ENCODE results near the gene DNM3. TPM values are rescaled to one million over a fixed set of nuclear protein-coding genes. Genes with fewer than 3 reads are reported as not detected.

The DNM3 gene
- total RNA-seq, 2 experiments from 2014 or later, result 1.5 to 1.6 TPM

GRCh38 chr1:171965777-171966176 is 124.5 kb downstream of the DNM3 start:
- Mint-ChIP-seq H3K9me3 (ENCODE audit: insufficient read depth) (no peaks in the 10 kb centered on the region), H3K4me3 (no peak overlapping the region), H3K4me1 (ENCODE audit: low read depth) (no peaks in the 10 kb centered on the region), H3K36me3 (ENCODE audit: low read depth) (no peaks in the 10 kb centered on the region), H3K27ac (no peak overlapping the region), H3K27me3 (ENCODE audit: low read depth) (peaks cover 8% of the 10 kb centered on the region)
- ChIA-PET CTCF (interaction anchor here (1.1 to 1.3 kb wide), 3 partner anchors 21 to 321 kb away, joined by 3 read pairs; no protein-coding TSS in a partner anchor), POLR2A (interaction anchor here (0.7 kb wide), 1 partner anchor 63 kb away, joined by 3 read pairs; no protein-coding TSS in a partner anchor)
- ATAC-seq, result no peak
- no peak for DNase-seq

GRCh38 chr1:171966426-171967220 is 125.3 kb downstream of the DNM3 start:
- DNase-seq (no peak), ATAC-seq (no peak)
- Mint-ChIP-seq H3K9me3 (ENCODE audit: insufficient read depth) (no peaks in the 10 kb centered on the region), H3K27me3 (ENCODE audit: low read depth) (peaks cover 8% of the 10 kb centered on the region), H3K36me3 (ENCODE audit: low read depth) (no peaks in the 10 kb centered on the region), H3K4me1 (ENCODE audit: low read depth) (no peaks in the 10 kb centered on the region), H3K4me3 (no peak overlapping the region), H3K27ac (no peak overlapping the region)
- ChIA-PET CTCF (interaction anchor here (0.6 to 1.5 kb wide), 5 partner anchors 20 to 984 kb away, joined by 3 to 8 read pairs (median 3); no protein-coding TSS in a partner anchor), POLR2A (no interaction called here)

GRCh38 chr1:171969226-171969625 is 127.9 kb downstream of the DNM3 start:
- ATAC-seq, result no peak
- POLR2A ChIA-PET, result no interaction called here
- no peak overlapping the region for H3K27ac Mint-ChIP-seq
- H3K27me3 Mint-ChIP-seq (ENCODE audit: low read depth), result peaks cover 11% of the 10 kb centered on the region
- no peak for DNase-seq
- H3K9me3 Mint-ChIP-seq (ENCODE audit: insufficient read depth), result no peaks in the 10 kb centered on the region
- CTCF ChIA-PET, result interaction anchor here (0.6 to 1.5 kb wide), 3 partner anchors 36 to 475 kb away, joined by 3 read pairs; no protein-coding TSS in a partner anchor
- H3K36me3 Mint-ChIP-seq (ENCODE audit: low read depth), result no peaks in the 10 kb centered on the region
- H3K4me1 Mint-ChIP-seq (ENCODE audit: low read depth), result no peaks in the 10 kb centered on the region
- H3K4me3 Mint-ChIP-seq, result no peak overlapping the region

- no peak for ATAC-seq
- Mint-ChIP-seq H3K27ac (no peak overlapping the region), H3K4me1 (ENCODE audit: low read depth) (no peaks in the 10 kb centered on the region), H3K9me3 (ENCODE audit: insufficient read depth) (no peaks in the 10 kb centered on the region), H3K27me3 (ENCODE audit: low read depth) (peaks cover 11% of the 10 kb centered on the region), H3K36me3 (ENCODE audit: low read depth) (no peaks in the 10 kb centered on the region), H3K4me3 (no peak overlapping the region)
- CTCF ChIA-PET, result interaction anchor here (1.5 kb wide), 1 partner anchor 475 kb away, joined by 3 read pairs; no protein-coding TSS in a partner anchor
- POLR2A ChIA-PET, result no interaction called here
- DNase-seq, result no peak
Measured at GRCh38 chr1:171969813-171970212, 128.5 kb downstream of the DNM3 start.

GRCh38 chr1:171972846-171973245 is 131.5 kb downstream of the DNM3 start:
- no peak for DNase-seq
- POLR2A ChIA-PET, result no interaction called here
- ATAC-seq, result no peak
- H3K4me1 Mint-ChIP-seq (ENCODE audit: low read depth), result no peaks in the 10 kb centered on the region
- no peak overlapping the region for H3K27ac Mint-ChIP-seq
- no peaks in the 10 kb centered on the region for H3K36me3 Mint-ChIP-seq (ENCODE audit: low read depth)
- peaks cover 11% of the 10 kb centered on the region for H3K27me3 Mint-ChIP-seq (ENCODE audit: low read depth)
- CTCF ChIA-PET, result interaction anchor here (1.4 kb wide), 1 partner anchor 318 kb away, joined by 4 read pairs; no protein-coding TSS in a partner anchor
- H3K9me3 Mint-ChIP-seq (ENCODE audit: insufficient read depth), result no peaks in the 10 kb centered on the region
- no peak overlapping the region for H3K4me3 Mint-ChIP-seq

- no peak for DNase-seq
- no peaks in the 10 kb centered on the region for H3K36me3 Mint-ChIP-seq (ENCODE audit: low read depth)
- H3K4me1 Mint-ChIP-seq (ENCODE audit: low read depth), result no peaks in the 10 kb centered on the region
- ChIA-PET POLR2A (no interaction called here), CTCF (interaction anchor here (1.4 kb wide), 1 partner anchor 318 kb away, joined by 4 read pairs; no protein-coding TSS in a partner anchor)
- no peaks in the 10 kb centered on the region for H3K9me3 Mint-ChIP-seq (ENCODE audit: insufficient read depth)
- no peak for ATAC-seq
- no peak overlapping the region for H3K27ac Mint-ChIP-seq
- peaks cover 8% of the 10 kb centered on the region for H3K27me3 Mint-ChIP-seq (ENCODE audit: low read depth)
- H3K4me3 Mint-ChIP-seq, result no peak overlapping the region
Measured at GRCh38 chr1:171973421-171973820, 132.1 kb downstream of the DNM3 start.

GRCh38 chr1:171981303-171981702 is 140.0 kb downstream of the DNM3 start:
- H3K27me3 Mint-ChIP-seq (ENCODE audit: low read depth), result peaks cover 8% of the 10 kb centered on the region
- no peaks in the 10 kb centered on the region for H3K4me1 Mint-ChIP-seq (ENCODE audit: low read depth)
- H3K4me3 Mint-ChIP-seq, result no peak overlapping the region
- no peak overlapping the region for H3K27ac Mint-ChIP-seq
- H3K36me3 Mint-ChIP-seq (ENCODE audit: low read depth), result no peaks in the 10 kb centered on the region
- no peak for DNase-seq
- ATAC-seq, result no peak
- ChIA-PET POLR2A (no interaction called here), CTCF (interaction anchor here (3.9 kb wide), 1 partner anchor 180 kb away, joined by 18 read pairs; no protein-coding TSS in a partner anchor)
- H3K9me3 Mint-ChIP-seq (ENCODE audit: insufficient read depth), result no peaks in the 10 kb centered on the region

- ChIA-PET CTCF (interaction anchor here (0.6 to 7.1 kb wide), 13 partner anchors 19 to 416 kb away, joined by 3 to 142 read pairs (median 3); no protein-coding TSS in a partner anchor), POLR2A (no interaction called here)
- Mint-ChIP-seq H3K4me1 (ENCODE audit: low read depth) (no peaks in the 10 kb centered on the region), H3K9me3 (ENCODE audit: insufficient read depth) (no peaks in the 10 kb centered on the region), H3K4me3 (no peak overlapping the region), H3K27me3 (ENCODE audit: low read depth) (peaks cover 8% of the 10 kb centered on the region), H3K27ac (no peak overlapping the region), H3K36me3 (ENCODE audit: low read depth) (no peaks in the 10 kb centered on the region)
- ATAC-seq (no peak), DNase-seq (no peak)
Measured at GRCh38 chr1:171983584-171983983, 142.3 kb downstream of the DNM3 start.

- no peak overlapping the region for H3K4me3 Mint-ChIP-seq
- CTCF ChIA-PET, result interaction anchor here (0.6 to 7.1 kb wide), 11 partner anchors 8 to 411 kb away, joined by 3 to 142 read pairs (median 4); no protein-coding TSS in a partner anchor
- POLR2A ChIA-PET, result no interaction called here
- peaks cover 8% of the 10 kb centered on the region for H3K27me3 Mint-ChIP-seq (ENCODE audit: low read depth)
- H3K9me3 Mint-ChIP-seq (ENCODE audit: insufficient read depth), result no peaks in the 10 kb centered on the region
- DNase-seq, result no peak
- no peaks in the 10 kb centered on the region for H3K4me1 Mint-ChIP-seq (ENCODE audit: low read depth)
- no peak overlapping the region for H3K27ac Mint-ChIP-seq
- H3K36me3 Mint-ChIP-seq (ENCODE audit: low read depth), result no peaks in the 10 kb centered on the region
- no peak for ATAC-seq
Measured at GRCh38 chr1:171984262-171984661, 143.0 kb downstream of the DNM3 start.

- H3K4me1 Mint-ChIP-seq (ENCODE audit: low read depth), result no peaks in the 10 kb centered on the region
- no peak overlapping the region for H3K27ac Mint-ChIP-seq
- DNase-seq, result peak; percentile 25
- H3K9me3 Mint-ChIP-seq (ENCODE audit: insufficient read depth), result no peaks in the 10 kb centered on the region
- H3K27me3 Mint-ChIP-seq (ENCODE audit: low read depth), result peaks cover 9% of the 10 kb centered on the region
- CTCF ChIA-PET, result interaction anchor here (0.5 to 7.1 kb wide), 16 partner anchors 8 to 458 kb away, joined by 3 to 142 read pairs (median 3); no protein-coding TSS in a partner anchor
- POLR2A ChIA-PET, result no interaction called here
- no peak overlapping the region for H3K4me3 Mint-ChIP-seq
- peak; percentile 57 for ATAC-seq
- H3K36me3 Mint-ChIP-seq (ENCODE audit: low read depth), result no peaks in the 10 kb centered on the region
Measured at GRCh38 chr1:171984850-171985485, 143.7 kb downstream of the DNM3 start.

- ChIA-PET CTCF (interaction anchor here (0.5 to 7.1 kb wide), 21 partner anchors 9 to 457 kb away, joined by 3 to 142 read pairs (median 3); partner anchors contain the start of gene VAMP4), POLR2A (no interaction called here)
- no peak for DNase-seq
- no peak overlapping the region for H3K4me3 Mint-ChIP-seq
- no peak overlapping the region for H3K27ac Mint-ChIP-seq
- H3K9me3 Mint-ChIP-seq (ENCODE audit: insufficient read depth), result no peaks in the 10 kb centered on the region
- H3K27me3 Mint-ChIP-seq (ENCODE audit: low read depth), result peaks cover 9% of the 10 kb centered on the region
- H3K4me1 Mint-ChIP-seq (ENCODE audit: low read depth), result no peaks in the 10 kb centered on the region
- H3K36me3 Mint-ChIP-seq (ENCODE audit: low read depth), result no peaks in the 10 kb centered on the region
- ATAC-seq, result peak; percentile 53
Measured at GRCh38 chr1:171985639-171986038, 144.3 kb downstream of the DNM3 start.
